BE2C (cell line): ENCODE measurements around the gene CTNNBL1.

Source experiments
- DNase-seq: peaks from one replicate; pipeline ENCODE4 v3.0.0-alpha.2; 2020
- H3K27me3 ChIP-seq: fragments of 250-450 bp; sonication (Bioruptor Pico); 2 replicates; pipeline ENCODE4 v1.5.1; 2020; ENCODE audit warnings: mild to moderate bottlenecking
- H3K36me3 ChIP-seq: fragments of 250-450 bp; sonication (Bioruptor Pico); 2 replicates; pipeline ENCODE4 v1.5.1; 2020; ENCODE audit warnings: mild to moderate bottlenecking
- H3K4me1 ChIP-seq: fragments of 250-450 bp; sonication (Bioruptor Pico); 2 replicates; pipeline ENCODE4 v1.5.1; 2020
- H3K4me3 ChIP-seq: 2 replicates; pipeline ENCODE4 v1.5.1; 2011; ENCODE audit warnings: low read depth, low read length
- H3K9me3 ChIP-seq: fragments of 250-450 bp; sonication (Bioruptor Pico); 2 replicates; pipeline ENCODE4 v1.5.1; 2020
- CTCF ChIP-seq: IDR thresholded peaks from 2 replicates; pipeline ENCODE4 v1.5.1; 2012; ENCODE audit warnings: mild to moderate bottlenecking, low read depth, low read length

CTNNBL1 gene

GRCh38 chr20:37839955-37840354 is 146.1 kb downstream of the CTNNBL1 start:
- no peak for DNase-seq
- TF ChIP-seq CTCF, result no peak
- peaks cover 7% of the 10 kb centered on the region; the same call in 1 of the 2 replicates for H3K4me1 ChIP-seq
- no peak overlapping the region for H3K4me3 ChIP-seq
- no peaks in the 10 kb centered on the region for H3K27me3 ChIP-seq
- H3K9me3 ChIP-seq, result no peaks in the 10 kb centered on the region
- peaks cover 7% of the 10 kb centered on the region for H3K36me3 ChIP-seq

GRCh38 chr20:37841389-37841788 is 147.6 kb downstream of the CTNNBL1 start:
- Histone ChIP-seq H3K4me1 (peaks cover 13% of the 10 kb centered on the region), H3K4me3 (no peak overlapping the region), H3K36me3 (peaks cover 7% of the 10 kb centered on the region), H3K27me3 (no peaks in the 10 kb centered on the region), H3K9me3 (no peaks in the 10 kb centered on the region)
- DNase-seq, result no peak
- no peak for TF ChIP-seq CTCF

- H3K4me3 ChIP-seq, result no peak overlapping the region
- H3K36me3 ChIP-seq, result peaks cover 7% of the 10 kb centered on the region
- peaks cover 19% of the 10 kb centered on the region for H3K4me1 ChIP-seq
- TF ChIP-seq CTCF, result no peak
- no peak for DNase-seq
- H3K9me3 ChIP-seq, result no peaks in the 10 kb centered on the region
- H3K27me3 ChIP-seq, result no peaks in the 10 kb centered on the region
These were observed 148.1 kb downstream of the CTNNBL1 start for GRCh38 chr20:37841971-37842370.

- Histone ChIP-seq H3K9me3 (no peaks in the 10 kb centered on the region), H3K4me3 (no peak overlapping the region), H3K4me1 (peaks cover 16% of the 10 kb centered on the region), H3K27me3 (no peaks in the 10 kb centered on the region), H3K36me3 (peaks cover 7% of the 10 kb centered on the region)
- no peak for DNase-seq
- TF ChIP-seq CTCF, result no peak
These were observed 151.4 kb downstream of the CTNNBL1 start for GRCh38 chr20:37845241-37845681.

- Histone ChIP-seq H3K27me3 (no peaks in the 10 kb centered on the region), H3K36me3 (peaks cover 7% of the 10 kb centered on the region), H3K4me1 (peaks cover 16% of the 10 kb centered on the region), H3K4me3 (no peak overlapping the region), H3K9me3 (no peaks in the 10 kb centered on the region)
- TF ChIP-seq CTCF, result no peak
- DNase-seq, result no peak
These were observed 152.0 kb downstream of the CTNNBL1 start for GRCh38 chr20:37845878-37846277.

- DNase-seq, result no peak
- Histone ChIP-seq H3K4me3 (no peak overlapping the region), H3K4me1 (peaks cover 16% of the 10 kb centered on the region), H3K27me3 (no peaks in the 10 kb centered on the region), H3K36me3 (peaks cover 3% of the 10 kb centered on the region), H3K9me3 (no peaks in the 10 kb centered on the region)
- TF ChIP-seq CTCF, result no peak
These were observed 152.7 kb downstream of the CTNNBL1 start for GRCh38 chr20:37846573-37846972.
